NCI-H128 (cell line): ENCODE results near the gene PARVB.

Source experiments
- DNase-seq: peaks from one replicate; lab custom pipeline; 2025; ENCODE audit not compliant: unreplicated experiment; lab: John Stamatoyannopoulos, UW

The PARVB gene

DNA sequence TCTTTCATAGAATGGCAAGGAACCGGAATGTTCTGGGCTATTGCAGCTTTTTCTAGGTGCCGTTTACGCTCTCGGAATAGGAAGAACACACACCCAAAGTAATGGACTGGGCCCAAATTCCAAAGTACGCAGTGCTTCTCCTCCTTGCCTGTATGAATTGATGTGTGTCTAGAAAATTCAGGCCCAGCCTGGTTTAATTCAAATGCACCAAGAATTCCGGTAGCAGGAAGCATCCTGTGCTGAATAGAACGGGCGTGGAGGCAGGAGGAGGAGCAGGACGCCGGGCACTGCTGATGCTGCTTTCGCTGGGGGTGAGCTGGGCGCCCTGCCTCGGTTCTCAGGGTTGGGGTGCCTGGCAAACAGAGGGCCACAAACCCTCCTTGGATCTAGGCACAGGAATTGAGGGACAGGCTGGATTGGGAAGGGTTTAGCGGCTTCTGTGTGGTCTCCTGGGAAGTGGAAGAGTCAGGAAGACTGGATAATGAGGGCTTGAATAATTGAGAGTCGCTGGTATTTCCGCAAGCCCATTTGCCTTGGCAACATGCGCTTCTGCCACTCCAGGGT lies 2.0 kb downstream of the PARVB start:
- no peak for DNase-seq

DNA sequence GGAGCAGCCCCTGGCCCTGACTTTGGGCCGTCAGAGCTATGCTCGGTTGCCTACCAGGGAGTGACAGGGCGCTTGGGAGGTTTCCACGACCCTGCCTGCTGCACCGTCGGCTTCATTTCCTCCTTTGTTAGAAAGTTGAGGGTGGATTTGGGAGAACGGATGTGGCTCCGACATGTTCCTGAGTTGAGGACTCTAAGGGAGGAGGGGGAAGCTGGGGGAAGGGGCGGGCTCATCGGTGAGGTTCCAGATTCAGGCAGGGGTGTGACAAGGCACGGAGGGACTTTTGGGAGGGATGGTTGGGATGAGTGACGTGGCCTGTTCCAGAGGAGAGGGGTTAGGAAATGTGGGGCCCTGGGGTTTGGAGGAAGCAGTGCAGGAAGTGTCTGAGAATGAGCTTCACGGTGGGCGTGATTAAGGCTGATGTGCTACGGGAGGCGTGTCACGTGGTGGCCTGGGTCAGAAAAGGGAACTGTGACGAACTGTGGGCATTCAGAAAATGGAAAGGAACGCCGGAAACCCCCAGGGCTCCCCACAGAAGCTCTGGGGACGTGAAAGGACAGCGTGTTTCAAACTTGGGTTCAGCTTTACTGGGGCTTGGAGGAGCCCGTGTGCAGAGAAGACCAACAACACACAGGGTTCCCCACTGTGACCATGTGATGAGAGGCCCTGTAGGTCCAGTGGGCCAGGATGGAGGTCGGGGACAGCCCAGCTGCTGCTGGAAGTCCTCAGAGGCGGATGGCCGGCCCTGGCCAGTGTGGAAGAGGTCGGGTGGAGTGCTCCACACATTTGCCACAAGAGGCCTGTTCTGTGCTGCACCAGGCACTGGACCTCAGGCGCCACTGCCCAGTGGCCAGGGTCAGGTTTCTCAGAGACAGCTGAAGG lies 2.8 kb downstream of the PARVB start:
- no peak for DNase-seq

DNA sequence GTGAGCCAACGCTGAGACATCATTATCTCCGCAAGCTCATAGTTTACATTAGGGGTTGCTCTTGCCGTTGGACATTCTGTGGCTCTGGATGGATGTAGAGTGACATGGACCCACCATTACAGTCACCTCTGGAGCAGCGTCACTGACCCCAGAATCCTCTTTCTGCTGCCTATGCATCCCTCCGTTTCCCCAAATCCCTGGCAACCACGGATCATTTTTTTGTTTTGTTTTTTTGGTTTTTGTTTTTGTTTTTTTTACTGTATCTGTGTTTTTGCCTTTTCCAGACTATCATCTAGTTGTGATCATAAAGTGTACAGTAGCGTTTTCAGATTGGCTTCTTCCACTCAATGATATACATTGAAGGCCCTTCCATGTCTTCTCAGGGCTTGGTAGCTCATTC lies 4.0 kb downstream of the PARVB start:
- DNase-seq = no peak

DNA sequence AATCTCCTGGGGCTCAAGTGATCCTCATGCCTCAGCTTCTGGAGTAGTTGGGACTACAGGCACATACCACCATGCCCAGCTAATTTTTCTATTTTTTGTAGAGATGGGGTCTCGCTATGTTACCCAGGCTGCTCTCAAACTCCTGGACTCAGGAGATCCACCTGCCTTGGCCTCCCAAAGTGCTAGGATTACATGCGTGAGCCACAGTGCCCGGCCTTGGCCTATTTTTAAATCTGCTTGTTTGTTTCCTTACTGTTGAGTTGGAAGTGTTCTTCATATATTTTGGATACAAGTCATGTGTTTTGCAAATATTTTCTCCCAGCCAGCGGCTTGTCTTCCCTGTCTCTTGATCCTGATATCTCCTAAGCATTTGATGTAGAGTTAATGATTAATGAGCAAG lies 5.0 kb downstream of the PARVB start:
- no peak for DNase-seq

DNA sequence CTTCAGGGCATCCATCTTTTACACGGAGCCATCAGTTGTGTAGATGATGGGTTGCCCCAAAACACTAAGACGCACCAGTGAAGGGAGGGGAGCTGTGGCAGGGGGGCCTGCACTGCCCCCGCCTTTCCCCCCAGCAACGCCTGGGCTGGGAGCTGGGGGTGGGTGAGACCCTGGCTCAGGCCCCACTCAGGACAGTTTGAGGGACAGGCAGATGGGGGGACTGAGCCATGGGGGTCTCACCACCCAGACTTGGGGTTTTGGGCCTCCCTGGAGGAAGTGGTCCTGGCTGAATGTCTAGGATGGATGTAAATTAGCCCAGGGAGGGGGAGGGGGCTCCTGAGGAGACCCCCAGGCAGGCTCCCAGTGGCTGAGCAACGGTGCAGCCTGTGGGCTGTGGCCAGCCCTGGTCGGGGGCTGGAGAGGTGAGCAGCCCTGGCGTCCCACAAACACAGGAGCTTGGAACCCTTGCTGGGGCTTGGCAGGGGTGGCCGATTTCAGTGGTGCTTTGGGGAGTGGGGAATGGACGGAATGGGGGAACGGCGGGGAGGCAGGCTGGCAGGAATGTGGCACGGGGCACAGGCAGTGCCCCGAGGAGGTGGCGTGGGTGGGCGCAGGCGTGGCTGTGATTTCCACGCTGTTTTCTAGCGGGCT lies 6.1 kb downstream of the PARVB start:
- no peak for DNase-seq

DNA sequence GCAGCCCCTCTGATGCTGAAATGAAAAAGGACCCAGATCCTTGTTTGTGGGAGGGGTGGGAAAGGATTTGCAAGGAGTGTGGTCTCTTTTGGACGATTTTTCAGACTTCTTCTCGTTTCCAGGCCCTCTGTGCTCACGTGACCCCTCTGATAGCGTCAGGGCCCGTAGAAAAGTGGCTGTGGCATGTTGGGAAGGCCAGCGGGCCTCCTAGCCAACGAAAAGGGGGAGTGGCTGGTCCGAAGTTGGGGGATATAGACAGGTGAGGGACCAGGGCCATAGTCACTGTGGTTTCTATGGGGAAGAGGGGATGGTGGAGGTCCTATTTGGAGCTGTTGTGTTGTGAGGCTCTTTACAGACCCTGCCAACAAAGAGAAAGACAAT lies 6.6 kb downstream of the PARVB start:
- DNase-seq = no peak

DNA sequence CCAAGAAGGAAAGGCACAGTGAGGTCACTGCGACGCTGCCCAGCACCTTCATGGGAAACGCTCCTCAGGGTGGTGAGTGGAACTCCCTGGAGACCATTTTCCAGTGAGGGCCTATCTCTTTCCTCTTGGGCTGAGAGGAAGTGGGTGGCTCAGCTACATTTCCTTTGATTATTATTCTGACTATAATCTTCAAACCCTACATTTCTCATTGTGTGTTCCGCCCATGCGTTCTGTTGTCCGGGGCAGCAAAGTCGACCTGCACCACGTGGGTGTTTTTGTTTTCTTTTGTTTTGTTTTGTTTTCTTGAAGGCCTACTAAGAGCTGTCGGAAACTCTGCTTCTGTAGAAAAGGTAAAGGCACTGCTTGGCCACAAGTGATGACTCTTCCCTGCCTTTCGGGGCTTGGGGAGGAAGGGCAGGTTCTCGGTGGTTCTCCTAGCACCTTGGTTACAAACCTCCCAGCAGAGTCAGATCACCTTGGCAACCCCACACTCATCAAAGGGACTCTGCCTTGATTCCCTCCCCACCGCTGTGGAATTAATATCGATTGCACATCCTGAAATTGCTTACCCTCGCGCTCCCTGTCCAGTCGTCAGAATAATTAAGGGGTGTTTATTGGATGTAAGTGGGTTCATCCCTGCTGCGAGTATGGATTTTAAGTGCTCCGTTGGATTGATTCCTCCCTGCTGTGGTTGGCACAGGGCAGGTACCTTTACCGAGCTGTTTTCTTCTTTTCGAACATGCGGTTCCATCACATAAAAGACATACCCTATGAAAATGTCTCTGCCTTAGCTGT lies 7.3 kb downstream of the PARVB start:
- no peak for DNase-seq

DNA sequence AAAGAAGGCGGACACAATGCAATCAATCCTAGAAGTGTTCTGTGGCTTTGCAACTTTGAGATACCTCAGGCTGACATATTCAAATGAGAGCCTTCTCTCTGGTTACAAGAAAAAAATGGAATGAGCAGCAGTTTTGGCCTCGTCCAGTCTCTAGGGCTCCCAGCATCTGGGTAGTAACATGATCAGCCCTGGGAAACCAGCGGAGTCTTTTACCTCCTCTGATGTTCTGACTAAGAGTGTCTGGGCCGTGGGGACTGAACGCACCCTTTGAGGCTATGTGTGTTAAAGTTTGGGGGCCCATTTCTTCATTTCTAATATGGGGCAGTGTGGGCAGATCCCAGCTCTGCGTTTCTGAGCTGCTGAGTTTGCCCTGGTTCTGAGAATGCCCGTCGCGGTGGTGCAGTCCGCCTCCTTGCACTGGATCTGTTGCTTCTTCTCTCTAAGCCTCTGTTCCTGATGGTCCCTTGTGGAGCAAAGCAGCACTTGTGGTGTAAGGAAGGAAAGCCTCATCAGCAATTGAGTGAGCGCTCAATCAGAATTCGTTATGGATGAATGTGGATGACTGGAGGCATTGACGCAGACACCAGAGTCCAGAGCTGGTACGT lies 8.1 kb downstream of the PARVB start:
- DNase-seq = no peak

DNA sequence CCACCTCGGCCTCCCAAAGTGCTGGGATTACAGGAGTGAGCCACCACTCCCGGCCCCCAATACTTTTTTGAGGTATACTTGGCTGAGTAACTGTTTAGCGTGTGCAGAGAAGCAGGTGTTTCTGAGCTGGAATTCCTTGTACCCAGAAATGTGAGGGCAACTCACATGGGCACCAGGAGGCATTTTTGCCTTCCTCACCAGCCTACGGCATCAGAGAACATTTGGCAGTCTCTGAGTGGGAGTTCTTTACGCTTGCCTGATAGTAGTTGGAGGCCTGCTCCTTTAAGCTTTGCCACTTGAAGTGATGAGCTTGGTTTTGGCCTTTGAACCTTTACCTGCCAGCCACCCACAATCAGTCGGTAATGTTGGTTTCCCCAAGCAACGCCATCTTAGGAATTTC lies 9.2 kb downstream of the PARVB start:
- DNase-seq = no peak

DNA sequence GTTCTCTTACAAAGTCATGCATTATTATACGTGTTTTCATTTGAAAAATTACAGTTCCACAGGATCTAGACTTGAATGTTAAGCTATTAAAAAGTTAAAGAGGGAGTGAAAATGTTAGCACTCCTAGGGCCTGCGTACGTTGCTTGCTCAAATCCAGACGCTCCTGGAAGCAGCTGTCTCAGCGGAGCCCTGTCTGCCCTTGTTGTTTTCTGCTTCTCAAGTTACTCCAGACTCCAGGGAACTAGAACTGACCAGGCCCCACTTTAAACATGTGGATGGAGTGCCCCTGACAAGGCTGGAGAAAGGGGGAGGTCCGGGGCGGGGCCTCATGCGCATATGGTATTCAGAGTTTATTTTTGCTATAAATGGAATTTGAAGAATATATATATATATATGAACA lies 9.6 kb downstream of the PARVB start:
- DNase-seq = no peak

DNA sequence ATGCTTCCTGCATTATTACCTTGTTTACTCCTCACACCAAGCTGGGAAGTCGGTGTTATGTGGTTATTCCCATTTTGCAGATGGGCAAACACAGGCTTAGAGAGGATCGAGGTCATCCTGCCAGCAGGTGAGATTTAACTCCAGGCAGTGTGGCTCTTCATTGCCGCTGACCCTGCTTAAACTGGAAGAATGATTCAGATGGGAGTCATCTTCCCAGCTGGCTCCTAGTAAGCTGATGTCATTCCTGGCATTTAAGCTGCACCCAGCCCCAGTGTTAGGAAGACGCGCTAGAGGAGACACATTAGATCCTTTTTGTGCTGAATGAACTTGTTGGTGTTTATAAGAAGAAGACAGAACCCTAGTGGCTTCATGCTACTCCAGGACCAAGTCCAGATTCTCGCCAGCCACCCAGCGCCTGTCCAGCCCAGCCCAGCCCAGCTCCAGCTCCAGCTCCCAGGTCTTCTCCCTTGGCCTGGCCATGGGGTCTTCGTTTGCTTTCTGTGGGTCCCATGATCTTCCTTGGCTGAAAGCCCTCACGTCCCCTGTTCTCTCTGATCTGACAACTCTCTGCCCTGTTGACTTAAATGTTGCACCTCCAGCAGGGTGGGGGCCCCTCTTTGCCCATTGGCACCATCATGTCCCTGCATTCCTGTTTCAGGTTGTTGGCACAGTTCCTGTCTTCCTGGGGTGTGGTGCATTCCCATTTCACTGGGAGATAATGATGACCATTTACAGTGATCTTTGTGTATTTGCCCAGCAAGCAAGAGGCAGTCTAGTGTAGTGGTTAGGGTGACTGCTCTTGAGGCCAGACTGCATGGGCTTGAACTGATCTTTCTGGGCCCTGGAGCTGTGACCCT lies 13.6 kb downstream of the PARVB start:
- DNase-seq = no peak

DNA sequence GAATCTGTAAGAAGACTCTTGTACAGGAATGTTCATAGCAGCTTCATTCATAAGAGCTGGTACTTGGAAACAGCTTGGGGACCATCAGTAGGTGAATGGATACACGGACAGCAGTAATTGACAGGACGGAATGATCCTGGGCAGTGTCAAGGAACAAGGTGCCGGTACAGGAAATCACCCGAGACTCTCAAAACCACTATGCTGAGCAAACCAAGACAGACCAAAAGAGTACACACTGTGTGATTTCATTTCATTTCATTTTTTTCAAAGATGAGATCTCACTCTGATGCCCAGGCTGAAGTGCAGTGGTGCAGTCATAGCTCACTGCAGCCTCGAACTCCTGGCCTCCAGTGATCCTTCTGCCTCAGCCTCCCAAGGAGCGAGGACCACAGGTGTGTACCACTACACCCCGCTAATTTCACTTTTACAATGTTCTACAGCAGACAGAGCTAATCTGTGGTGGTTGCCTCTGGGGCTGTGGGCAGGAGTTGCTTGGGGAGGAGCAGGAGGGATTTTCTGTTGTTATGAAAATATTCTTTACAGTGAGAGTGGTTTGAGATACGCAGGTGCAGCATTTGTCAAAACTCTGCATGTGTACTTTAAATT lies 15.6 kb downstream of the PARVB start:
- DNase-seq = no peak

DNA sequence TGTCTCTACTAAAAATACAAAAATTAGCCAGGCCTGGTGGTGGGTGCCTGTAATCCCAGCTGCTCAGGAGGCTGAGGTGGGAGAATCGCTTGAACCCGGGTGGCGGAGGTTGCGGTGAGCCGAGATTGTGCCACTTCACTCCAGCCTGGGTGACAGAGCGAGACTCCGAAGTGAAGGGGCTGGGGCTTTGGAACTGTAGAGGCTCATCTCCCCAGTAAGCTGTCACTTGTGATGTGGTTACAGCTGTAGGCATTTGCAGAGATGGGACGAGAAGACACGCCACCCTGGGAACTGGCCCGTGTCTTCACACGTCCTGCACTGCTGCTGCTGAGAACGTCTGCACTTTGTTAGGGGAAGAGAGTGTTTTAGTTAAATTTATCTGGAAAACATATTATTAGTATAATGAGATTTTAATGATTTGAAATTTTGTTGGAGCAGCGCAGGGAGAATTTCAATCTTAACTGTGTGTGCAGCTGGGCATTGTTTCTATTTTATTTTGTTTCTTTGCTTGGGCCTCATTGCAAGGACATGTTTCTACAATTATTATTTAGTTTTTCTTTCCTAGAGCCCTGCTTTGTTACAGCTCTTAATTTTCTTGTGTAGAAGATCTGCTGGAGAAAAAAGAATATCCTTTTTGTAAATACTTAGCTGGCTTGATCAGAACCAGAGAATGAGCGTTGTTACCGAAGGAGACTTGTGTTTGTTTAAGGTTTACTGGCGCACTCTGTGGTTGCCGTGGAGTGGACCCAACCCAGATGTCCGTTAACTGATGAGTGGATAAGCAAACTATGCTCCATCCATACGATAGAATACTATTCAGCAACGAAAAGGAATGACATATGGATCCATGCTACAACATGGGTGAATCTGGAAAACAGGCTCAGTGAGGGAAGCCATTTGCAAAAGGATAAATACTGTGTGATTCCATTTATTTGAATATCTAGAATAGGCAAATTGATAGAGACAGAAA lies 18.4 kb downstream of the PARVB start:
- DNase-seq = no peak

DNA sequence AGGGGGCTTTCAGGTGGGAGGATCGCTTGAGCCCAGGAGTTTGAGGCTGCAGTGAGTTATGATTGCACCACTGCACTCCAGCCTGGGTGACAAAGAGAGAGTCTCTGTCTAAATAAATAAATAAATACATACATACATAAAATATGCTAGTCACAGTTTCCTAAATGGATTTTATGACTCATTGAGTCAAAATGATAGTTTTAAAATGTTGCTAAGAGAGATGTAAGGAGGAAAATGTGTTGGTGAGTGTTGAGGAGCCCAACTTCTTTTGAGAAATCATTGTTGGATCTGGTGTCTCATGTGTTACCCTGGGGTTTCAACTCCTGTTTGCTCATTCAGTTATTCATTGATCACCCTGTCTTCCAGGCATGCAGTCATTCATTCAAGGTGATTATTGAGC lies 21.0 kb downstream of the PARVB start:
- no peak for DNase-seq

DNA sequence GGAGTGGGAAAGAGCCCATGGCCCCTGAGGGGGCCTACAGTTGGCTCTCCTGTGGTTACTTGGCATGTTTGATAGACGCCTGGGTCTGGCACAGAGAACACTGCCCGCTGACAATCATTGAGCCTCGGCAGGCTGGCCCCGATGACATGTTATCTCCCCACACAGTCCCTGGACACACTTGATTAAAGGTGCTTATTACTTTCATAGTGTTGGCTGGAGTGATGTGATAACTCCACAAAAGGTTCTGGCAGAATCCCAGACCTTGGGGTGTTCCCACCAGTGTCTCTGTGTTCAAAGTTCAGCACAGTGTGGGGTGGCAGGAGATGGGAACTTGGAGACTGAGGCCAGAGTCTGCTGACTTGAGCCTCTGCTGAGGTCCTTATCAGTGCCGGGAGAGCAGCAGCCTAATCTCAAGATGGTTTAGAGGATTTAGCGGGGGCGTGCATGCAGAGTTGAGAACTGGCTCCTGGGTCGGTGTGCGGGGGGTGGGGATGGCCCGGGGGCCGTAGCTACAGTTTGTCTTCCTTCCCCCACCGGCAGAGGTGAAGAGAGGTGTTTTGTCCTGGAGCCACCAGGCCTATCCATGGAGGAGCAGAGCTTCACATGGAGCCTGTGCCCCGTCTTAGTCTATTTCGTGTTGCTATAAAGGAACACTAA lies 22.5 kb downstream of the PARVB start:
- DNase-seq = no peak

DNA sequence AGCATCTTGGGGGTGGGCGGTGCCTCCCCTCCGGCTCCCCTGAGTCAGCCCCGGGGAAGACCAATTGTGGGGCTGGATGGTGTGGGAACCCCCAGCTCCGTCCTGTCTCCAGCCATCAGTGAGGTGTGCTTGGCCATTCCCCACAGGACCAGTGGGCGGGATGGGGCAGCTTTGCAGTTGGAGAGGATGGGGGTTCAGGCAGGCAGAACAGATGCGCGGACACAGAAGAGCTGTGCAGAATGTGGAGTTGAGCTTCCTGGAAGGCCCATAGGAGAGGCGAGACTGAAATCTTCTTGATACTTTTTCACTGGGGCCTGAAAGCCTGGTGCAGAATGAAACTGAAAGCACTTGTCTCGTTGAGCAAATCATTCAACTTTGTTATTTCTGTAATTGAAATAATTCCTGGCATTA lies 23.8 kb downstream of the PARVB start:
- DNase-seq = no peak

DNA sequence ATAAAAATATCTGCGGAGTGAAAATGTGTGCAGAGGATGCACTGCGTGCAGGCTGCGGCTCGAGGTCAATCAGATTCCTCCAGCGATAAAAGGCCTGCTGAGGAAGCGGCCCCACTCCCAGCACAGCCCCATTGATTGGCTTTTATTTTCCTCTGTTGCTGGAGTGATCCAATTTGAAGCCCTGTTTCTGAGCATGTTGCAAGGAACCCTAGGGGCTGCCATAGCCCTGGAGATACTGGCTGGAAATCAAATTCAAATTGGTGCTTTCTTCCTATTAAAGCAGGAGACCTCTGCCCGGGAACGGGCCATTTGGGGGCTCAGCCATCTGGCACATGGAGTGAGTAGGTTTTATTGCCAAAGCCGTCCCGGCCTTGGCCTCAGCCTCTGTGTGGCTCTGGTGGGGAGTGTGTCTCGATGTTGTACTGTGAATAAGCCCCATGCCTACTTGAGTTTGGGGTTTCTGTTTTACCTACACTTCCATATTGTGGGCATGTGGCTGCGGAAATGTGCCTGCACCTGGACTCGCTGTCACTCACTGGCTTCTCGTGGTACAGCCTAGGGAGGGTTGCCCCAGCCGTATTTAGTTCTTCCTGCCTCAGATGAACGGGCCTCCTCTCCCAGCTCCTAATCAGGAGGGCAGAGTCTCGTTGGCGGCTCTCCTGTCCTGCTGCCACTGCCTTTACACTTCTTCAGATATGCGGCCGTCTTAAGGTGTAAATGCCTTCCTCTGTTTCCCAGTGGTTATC lies 25.6 kb downstream of the PARVB start:
- DNase-seq = no peak
